HG03045 (cell line): Measurements from ENCODE around the gene TSLP.

ENCODE experiments used
- ATAC-seq: cut with Tn5 transposase; IDR thresholded peaks from one replicate; pipeline ENCODE4 v1.9.1; 2021; ENCODE audit warnings: mild to moderate bottlenecking, moderate library complexity; ENCODE audit not compliant: unreplicated experiment

Gene TSLP

DNA sequence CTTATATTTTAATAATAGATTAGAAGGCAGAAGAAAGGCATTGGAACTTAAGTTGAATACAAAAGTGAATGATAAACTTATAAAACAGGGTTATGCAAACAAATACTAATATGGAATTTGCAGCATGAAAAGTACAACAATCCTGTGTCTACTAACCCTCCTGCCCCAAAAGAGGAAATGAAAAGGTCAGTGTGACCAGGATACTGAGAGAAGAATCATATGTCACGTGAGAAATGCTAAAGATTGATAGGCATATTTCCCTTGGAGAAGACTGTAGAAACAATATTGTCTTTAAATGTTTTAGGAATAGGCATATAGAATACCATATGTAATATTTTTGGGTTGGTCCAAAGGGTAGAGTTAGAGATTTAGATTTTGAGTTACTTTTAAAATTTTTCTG, 24.5 kb downstream of the TSLP start:
- ATAC-seq: no peak

DNA sequence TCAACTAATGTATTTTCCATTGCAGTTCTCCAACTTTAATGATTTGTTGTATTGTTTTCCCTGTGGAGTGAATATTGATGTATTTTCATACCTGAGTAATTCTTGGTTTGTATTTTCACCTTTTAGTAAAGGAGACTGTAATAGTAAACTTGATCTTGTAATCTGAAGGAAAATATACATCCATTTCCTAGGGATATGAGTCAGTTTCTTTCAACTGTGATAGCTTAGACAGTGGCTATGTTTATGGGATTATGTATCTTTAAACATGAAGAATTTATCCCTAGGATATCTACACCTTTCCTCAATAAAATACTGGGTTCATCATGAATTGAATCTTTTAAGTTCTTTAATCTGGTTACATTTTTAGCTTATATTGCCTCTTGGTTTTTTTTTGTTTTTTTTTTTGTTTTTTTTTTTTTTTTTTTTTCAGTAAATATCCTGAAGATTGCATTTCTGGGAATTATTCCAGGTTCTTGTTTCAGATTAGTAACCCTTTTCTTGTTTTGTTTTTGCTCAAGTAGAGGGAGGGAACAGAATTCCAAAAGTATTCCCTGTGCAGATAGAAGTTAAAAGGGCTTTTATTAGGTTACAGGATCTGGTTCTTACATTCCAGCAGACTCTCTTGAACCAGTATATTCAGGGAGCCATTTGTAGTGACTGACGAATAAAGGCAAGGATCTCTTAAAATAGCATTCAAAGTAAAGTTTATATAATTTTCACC, 27.7 kb downstream of the TSLP start:
- ATAC-seq: no peak

- no peak for ATAC-seq
Observed at GRCh38 chr5:111106320-111106948, 34.9 kb downstream of the TSLP start.

GRCh38 chr5:111107371-111107770, 35.9 kb downstream of the TSLP start:
- no peak for ATAC-seq

GRCh38 chr5:111111956-111112355, 40.4 kb downstream of the TSLP start:
- no peak for ATAC-seq

GRCh38 chr5:111113678-111114077, 42.2 kb downstream of the TSLP start:
- ATAC-seq: no peak

- ATAC-seq: no peak
Observed at GRCh38 chr5:111115229-111115628, 43.7 kb downstream of the TSLP start.

DNA sequence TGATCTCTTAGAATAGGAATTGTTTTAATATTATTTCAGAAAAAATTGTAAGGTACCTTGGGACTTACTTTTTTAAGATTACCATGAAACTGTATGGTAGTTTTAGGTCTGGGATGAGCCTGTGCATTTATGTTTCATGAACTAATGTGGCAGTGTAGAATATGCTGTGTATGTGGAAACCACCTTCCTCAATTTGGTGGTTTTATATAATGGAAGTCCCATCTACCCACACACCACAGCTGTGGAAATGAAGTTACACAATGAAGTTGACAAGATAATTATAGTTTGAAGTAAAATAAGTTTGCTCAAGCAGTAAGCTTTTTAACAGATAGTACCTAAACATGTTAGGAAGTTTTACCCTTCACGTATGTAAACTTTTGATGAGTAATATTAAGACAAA, 45.0 kb downstream of the TSLP start:
- no peak for ATAC-seq

DNA sequence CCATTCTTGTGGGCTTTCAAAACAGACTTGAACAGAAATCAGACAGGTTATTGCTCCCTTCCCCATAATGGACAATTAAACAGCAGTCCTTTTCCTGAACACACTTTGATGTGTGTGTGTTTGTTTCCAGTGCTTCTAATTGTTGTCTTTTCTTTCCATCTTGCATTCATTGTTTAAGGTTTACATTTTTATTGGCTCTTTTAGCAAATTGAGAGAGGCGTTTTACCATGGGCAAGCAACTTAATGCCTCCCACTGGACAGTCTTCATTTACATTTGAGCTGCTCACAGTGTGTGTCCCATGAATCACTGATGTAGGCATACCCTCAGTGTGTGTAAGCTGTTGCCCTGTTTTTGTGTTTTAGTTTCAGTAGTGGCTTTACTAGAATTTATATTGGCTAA, 45.6 kb downstream of the TSLP start:
- ATAC-seq: no peak

- ATAC-seq: no peak
Observed at GRCh38 chr5:111119221-111119620, 47.7 kb downstream of the TSLP start.

DNA sequence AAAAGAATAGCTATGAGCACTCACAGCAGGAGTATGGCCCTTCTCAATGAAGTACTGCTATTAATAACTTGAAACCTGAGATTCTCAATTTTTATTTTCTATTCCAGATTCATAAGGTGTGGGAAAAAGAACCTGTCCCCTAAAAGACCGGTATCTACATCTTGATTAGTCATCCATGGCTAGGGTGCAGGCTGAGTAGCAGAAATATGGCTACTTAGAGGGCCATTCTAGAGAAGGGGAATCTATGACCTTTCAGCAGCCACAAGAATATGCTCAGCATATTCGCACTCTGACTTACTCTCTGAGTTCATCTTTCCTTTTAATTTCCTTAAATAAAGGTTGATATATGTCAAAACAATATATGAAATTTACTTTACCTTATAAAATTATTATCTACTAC, 48.3 kb downstream of the TSLP start:
- ATAC-seq: no peak

- ATAC-seq: no peak
Observed at GRCh38 chr5:111120911-111121310, 49.4 kb downstream of the TSLP start.

DNA sequence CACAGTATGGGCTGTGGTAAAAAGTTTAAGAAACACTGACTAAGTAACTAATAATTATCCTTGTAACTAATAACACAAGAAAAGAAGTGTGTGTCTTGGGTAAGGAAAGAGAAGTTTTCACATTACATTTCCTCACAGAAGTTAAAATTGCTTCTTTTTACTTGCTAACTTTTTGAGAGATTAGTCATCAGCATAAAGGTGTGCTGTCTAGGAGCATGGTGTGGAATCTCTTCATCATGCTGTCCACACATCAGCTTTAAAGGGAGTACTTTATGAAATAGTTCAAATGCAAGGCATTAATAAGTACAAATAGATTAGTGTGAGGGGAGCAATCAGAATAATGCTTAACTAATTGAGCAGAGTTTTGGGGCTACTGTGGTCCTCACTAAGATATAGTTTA, 50.4 kb downstream of the TSLP start:
- no peak for ATAC-seq

- ATAC-seq: peak; percentile 59
Observed at GRCh38 chr5:111122398-111122797, 50.9 kb downstream of the TSLP start.

- ATAC-seq: no peak
Observed at GRCh38 chr5:111124793-111125192, 53.3 kb downstream of the TSLP start.

DNA sequence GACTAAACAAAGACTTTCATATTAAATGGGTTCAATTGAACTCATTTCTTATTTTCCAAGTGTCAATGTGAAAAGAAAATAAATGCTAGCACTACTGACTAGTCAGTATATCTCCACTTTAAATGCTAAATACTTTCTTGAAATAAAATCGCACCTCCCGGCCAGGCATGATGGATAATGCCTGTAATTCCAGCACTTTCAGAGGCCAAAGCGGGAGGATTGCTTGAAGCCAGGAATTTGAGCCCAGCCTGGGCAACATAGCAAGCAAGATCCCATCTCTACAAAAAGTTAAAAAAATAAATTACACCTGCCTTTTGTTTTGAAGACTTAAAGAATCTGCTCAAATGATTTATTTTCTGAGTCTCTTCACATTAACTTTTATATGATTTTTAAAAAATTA, 55.4 kb downstream of the TSLP start:
- ATAC-seq: no peak
